AG10803 (cell line): ENCODE measurements around the gene FXYD6.

Experiments
- DNase-seq: peaks from one replicate; pipeline ENCODE4 v3.0.0; 2010; ENCODE audit warnings: low read depth
- H3K4me3 ChIP-seq: 2 replicates; pipeline ENCODE4 v1.5.1; 2011; ENCODE audit warnings: mild to moderate bottlenecking, low read length, control low read depth
- CTCF ChIP-seq: conservative IDR thresholded peaks from 2 replicates; pipeline ENCODE4 v1.5.1; 2011; ENCODE audit warnings: mild to moderate bottlenecking, low read length, control low read depth, inconsistent platforms

FXYD6 gene

GRCh38 chr11:117820516-117820915 is 55.9 kb downstream of the FXYD6 start:
- H3K4me3 ChIP-seq = no peak overlapping the region
- DNase-seq = no peak
- no peak for TF ChIP-seq CTCF

- no peak for TF ChIP-seq CTCF
- DNase-seq = no peak
Measured at GRCh38 chr11:117820071-117820470, 56.4 kb downstream of the FXYD6 start.

GRCh38 chr11:117819096-117820040 is 57.1 kb downstream of the FXYD6 start:
- peak; percentile 23 for DNase-seq
- no peak overlapping the region for H3K4me3 ChIP-seq
- TF ChIP-seq CTCF = peak; percentile 51

More at GRCh38 chr11:117820071-117820470, 56.4 kb downstream of the FXYD6 start:
- H3K4me3 ChIP-seq = no peak overlapping the region

GRCh38 chr11:117818041-117818873 is 58.2 kb downstream of the FXYD6 start:
- H3K4me3 ChIP-seq = no peak overlapping the region
- no peak for TF ChIP-seq CTCF
- DNase-seq = no peak

- peak; percentile 99 for TF ChIP-seq CTCF
- DNase-seq = peak; percentile 56
- H3K4me3 ChIP-seq = no peak overlapping the region
Measured at GRCh38 chr11:117817368-117818040, 59.0 kb downstream of the FXYD6 start.

GRCh38 chr11:117816846-117817367 is 59.6 kb downstream of the FXYD6 start:
- no peak for TF ChIP-seq CTCF
- DNase-seq = no peak
- H3K4me3 ChIP-seq = no peak overlapping the region
